Endothelial cell of umbilical vein (primary cell): ENCODE results near the gene CTBP1. TPM values are rescaled to one million over a fixed set of nuclear protein-coding genes. Genes with fewer than 3 reads are reported as not detected.

ENCODE experiments used
- BruUV-seq: library from RNA; stranded (reverse); fragments of 400-500 nt; replicated peaks from 2 replicates; lab custom pipeline; 2021; lab: Mats Ljungman, UMichigan
- CTCF ChIA-PET: fragments of 300-600, 350-600 bp; sonication (Branson Sonifier 250); formaldehyde crosslinking; loops from one replicate; lab custom pipeline; 2021; ENCODE audit warnings: antibody characterized with exemption, inconsistent platforms; lab: Charles Lee
- POLR2A ChIA-PET: fragments of 300-600, 350-600 bp; sonication (Branson Sonifier 250); formaldehyde crosslinking; loops from one replicate; lab custom pipeline; 2021; ENCODE audit warnings: antibody characterized with exemption, inconsistent platforms; lab: Charles Lee
- DNase-seq: peaks from one replicate; pipeline ENCODE4 v3.0.0-alpha.2; 2011; ENCODE audit warnings: low read depth, low spot score
- FAIRE-seq: peaks from 2 replicates; lab custom pipeline; 2011; peaks lifted over from hg19 to GRCh38; lab: Jason Lieb, UNC
- H2AFZ ChIP-seq: 2 replicates; pipeline ENCODE4 v1.6.0; 2012; ENCODE audit warnings: low read depth, low read length, control low read depth, inconsistent platforms
- H3K27ac ChIP-seq: 2 replicates; pipeline ENCODE4 v1.5.1; 2011; ENCODE audit warnings: low read depth, mild to moderate bottlenecking, control low read depth, low read length, moderate library complexity; ENCODE audit not compliant: insufficient read depth
- H3K27me3 ChIP-seq, 2 experiments: 2 replicates each; pipeline versions ENCODE4 v1.6.0 to v1.6.1; 2011; ENCODE audit warnings: low read length in 2 of 2, mixed read lengths in 1 of 2; ENCODE audit not compliant: control insufficient read depth in 2 of 2, insufficient read depth in 2 of 2
- H3K36me3 ChIP-seq, 2 experiments: 2 replicates in 1 of 2; 3 replicates in 1 of 2; pipeline ENCODE4 v1.5.1; 2011; ENCODE audit warnings: low read length in 2 of 2, mild to moderate bottlenecking in 1 of 2, moderate library complexity in 1 of 2; ENCODE audit not compliant: control insufficient read depth in 2 of 2, insufficient read depth in 2 of 2; ENCODE audit errors: extremely low read depth in 1 of 2
- H3K4me1 ChIP-seq: 3 replicates; pipeline ENCODE4 v1.5.1; 2011; ENCODE audit warnings: mild to moderate bottlenecking, low read length; ENCODE audit not compliant: control insufficient read depth, insufficient read depth; ENCODE audit errors: extremely low read depth
- H3K4me2 ChIP-seq: 2 replicates; pipeline ENCODE4 v1.6.1; 2011; ENCODE audit warnings: low read length, control low read depth, mixed read lengths; ENCODE audit not compliant: insufficient read depth
- H3K4me3 ChIP-seq, 3 experiments: fragments of 200-600 bp in 1 of 3; sonication (generic), shearing (Covaris generic) in 1 of 3; replicated peaks in 1 of 3; 2 replicates each; pipeline ENCODE4 v1.5.1; 2011 to 2016; ENCODE audit warnings: control low read depth in 3 of 3, low read length in 3 of 3, mild to moderate bottlenecking in 2 of 3, inconsistent platforms in 1 of 3, low read depth in 1 of 3, moderate library complexity in 1 of 3; ENCODE audit not compliant: insufficient read depth in 1 of 3
- H3K79me2 ChIP-seq: 2 replicates; pipeline ENCODE4 v1.6.0; 2012; ENCODE audit warnings: low read length, inconsistent platforms; ENCODE audit not compliant: control insufficient read depth, insufficient read depth
- H3K9ac ChIP-seq: replicated peaks from 2 replicates; pipeline ENCODE3; 2011; ENCODE audit warnings: low read length, control low read depth; ENCODE audit not compliant: insufficient read depth; ENCODE audit errors: extremely low read depth
- H3K9me1 ChIP-seq: replicated peaks from 3 replicates; pipeline ENCODE4 v1.6.0; 2011; ENCODE audit warnings: mild to moderate bottlenecking, low read length; ENCODE audit not compliant: control insufficient read depth, insufficient read depth; ENCODE audit errors: extremely low read depth
- H3K9me3 ChIP-seq: replicated peaks from 2 replicates; pipeline ENCODE4 v1.5.1; 2012; ENCODE audit warnings: low read length, inconsistent platforms; ENCODE audit not compliant: control insufficient read depth, insufficient read depth
- H4K20me1 ChIP-seq: replicated peaks from 2 replicates; pipeline ENCODE3; 2011; ENCODE audit warnings: mild to moderate bottlenecking, low read length; ENCODE audit not compliant: control insufficient read depth, insufficient read depth; ENCODE audit errors: extremely low read depth
- EZH2 ChIP-seq: IDR thresholded peaks from 2 replicates; pipeline ENCODE4 v1.6.1; 2012; ENCODE audit warnings: borderline replicate concordance, low read depth, mild to moderate bottlenecking, moderate library complexity, low read length, inconsistent platforms; ENCODE audit not compliant: severe bottlenecking
- FOS ChIP-seq: IDR thresholded peaks from 2 replicates; pipeline ENCODE4 v1.6.1; 2011; ENCODE audit warnings: mild to moderate bottlenecking, low read length, moderate library complexity, borderline replicate concordance; ENCODE audit not compliant: insufficient read depth
- GATA2 ChIP-seq: IDR thresholded peaks from 2 replicates; pipeline ENCODE4 v1.7.0; 2011; ENCODE audit warnings: low read depth, mild to moderate bottlenecking, moderate library complexity, mixed read lengths, low read length; ENCODE audit not compliant: insufficient read length, insufficient read depth
- JUN ChIP-seq: IDR thresholded peaks from 2 replicates; pipeline ENCODE4 v1.6.1; 2011; ENCODE audit warnings: borderline replicate concordance, low read depth; ENCODE audit not compliant: insufficient read length, insufficient read depth
- MYC ChIP-seq: IDR thresholded peaks from one replicate; pipeline ENCODE4 v1.6.1; 2011; ENCODE audit warnings: mild to moderate bottlenecking, low read depth, low read length
- POLR2A ChIP-seq: IDR thresholded peaks from 2 replicates; pipeline ENCODE4 v1.6.1; 2012; ENCODE audit warnings: low read depth, mild to moderate bottlenecking, control low read depth, low read length
- POLR2AphosphoS5 ChIP-seq: IDR thresholded peaks from 2 replicates; pipeline ENCODE4 v1.6.1; 2012; ENCODE audit warnings: low read depth, mild to moderate bottlenecking, control low read depth, low read length, moderate library complexity; ENCODE audit not compliant: insufficient read depth
- dilution Hi-C: fragments of 300-500 bp; cut with MboI; formaldehyde crosslinking; loops from one replicate; pipeline ENCODE4 v1.15.0; 2019; ENCODE audit warnings: low sequenced_read_pairs; ENCODE audit not compliant: extremely low pct_ligation_motif_present
- intact Hi-C: fragments of 100-400 bp; cut with micrococcal nuclease; formaldehyde crosslinking; loops from one replicate; pipeline ENCODE4 v1.10.0; 2022
- polyA plus RNA-seq, 4 experiments: library from polyadenylated mRNA; depleted of rRNA in 3 of 4; stranded (reverse) in 3 of 4; unstranded in 1 of 4; fragments of >200 nt; gene quantifications; 2 replicates each; pipeline versions ENCODE4 v1.2.1 to v1.2.3, GENCODE V29; 2011 to 2012; ENCODE audit warnings: missing spikeins in 1 of 4
- total RNA-seq: library from RNA; stranded (reverse); gene quantifications from 2 replicates; pipeline ENCODE4 v1.2.3, GENCODE V29; 2021
- TF ChIP-seq, protein P1 (sequence below): IDR thresholded peaks from 2 replicates; pipeline ENCODE4 v1.6.1; 2011; ENCODE audit not compliant: insufficient read depth, insufficient read length
- TF ChIP-seq, protein P2 (sequence below), 2 donors: IDR thresholded peaks; 1 replicate in 1 of 2; 2 replicates in 1 of 2; pipeline ENCODE4 v1.5.1; 2011; ENCODE audit warnings: low read length in 2 of 2, mild to moderate bottlenecking in 2 of 2, moderate library complexity in 2 of 2, control low read depth in 1 of 2, inconsistent platforms in 1 of 2, low read depth in 1 of 2; ENCODE audit not compliant: insufficient read depth in 1 of 2; ENCODE audit errors: extremely low read depth in 1 of 2

CTBP1 gene
- total and polyA plus RNA-seq, 2 donors (not counting 3 experiments of a cell fraction or from before 2014, with no cell fraction given), result 165 to 167 TPM

DNA sequence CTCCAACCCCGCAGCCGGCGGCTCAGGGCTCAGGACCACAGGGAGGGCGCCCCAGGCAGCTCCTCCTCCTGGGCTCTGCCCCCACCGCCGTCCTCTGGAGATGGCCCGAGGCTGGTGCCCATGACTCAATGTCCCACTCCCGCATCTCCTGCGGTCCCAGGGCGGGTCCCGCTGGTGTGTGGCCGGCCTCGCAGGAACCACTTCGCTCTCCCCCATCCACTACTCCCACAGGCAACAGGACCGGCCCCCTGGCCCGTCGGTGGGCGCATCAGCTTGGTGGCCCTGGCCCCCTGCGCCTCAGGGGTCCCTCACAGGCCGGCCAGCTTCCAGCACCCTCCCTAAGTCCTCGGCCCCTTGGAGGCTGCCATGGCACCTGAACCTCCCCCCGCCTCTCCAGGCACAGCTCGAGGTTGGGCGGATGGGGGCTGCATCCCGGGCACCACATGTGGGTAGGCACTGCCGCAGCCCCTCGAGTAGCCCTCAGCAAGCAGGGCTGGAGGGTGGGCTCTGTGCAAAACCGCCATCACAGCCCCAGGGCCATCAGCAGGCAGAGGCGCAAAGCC lies 53.7 kb downstream of the CTBP1 start:
- no peaks in the 10 kb centered on the region for H4K20me1 ChIP-seq
- dilution Hi-C loops, result no loop called here
- no TSS peak for BruUV-seq
- DNase-seq (no peak), FAIRE-seq (no peak)
- no peak overlapping the region for H2AFZ ChIP-seq
- no peaks in the 10 kb centered on the region for H3K79me2 ChIP-seq
- H3K9me1 ChIP-seq, result no peaks in the 10 kb centered on the region
- no peak overlapping the region for H3K27ac ChIP-seq
- H3K4me1 ChIP-seq, result peaks cover 6% of the 10 kb centered on the region
- CTCF ChIA-PET, result no interaction called here
- no peak overlapping the region for H3K9ac ChIP-seq
- H3K27me3 ChIP-seq, result no peaks in the 10 kb centered on the region
- no peak for TF ChIP-seq POLR2A
- no peak overlapping the region for H3K4me2 ChIP-seq
- H3K4me3 ChIP-seq, result no peak overlapping the region
- H3K9me3 ChIP-seq, result no peaks in the 10 kb centered on the region
- POLR2A ChIA-PET, result interaction anchor here (0.6 kb wide), 1 partner anchor 59 kb away, joined by 4 read pairs; no protein-coding TSS in a partner anchor
- intact Hi-C loops, result no loop called here
- no peaks in the 10 kb centered on the region for H3K36me3 ChIP-seq

- no peak overlapping the region for H3K27ac ChIP-seq
- ChIA-PET POLR2A (no interaction called here), CTCF (interaction anchor here (1.1 kb wide), 1 partner anchor 11 kb away, joined by 3 read pairs; no protein-coding TSS in a partner anchor)
- H3K9me1 ChIP-seq, result no peaks in the 10 kb centered on the region
- FAIRE-seq (no peak), DNase-seq (peak; percentile 31)
- H3K4me3 ChIP-seq, result no peak overlapping the region
- no peak for TF ChIP-seq POLR2A
- TF ChIP-seq, protein P1, sequence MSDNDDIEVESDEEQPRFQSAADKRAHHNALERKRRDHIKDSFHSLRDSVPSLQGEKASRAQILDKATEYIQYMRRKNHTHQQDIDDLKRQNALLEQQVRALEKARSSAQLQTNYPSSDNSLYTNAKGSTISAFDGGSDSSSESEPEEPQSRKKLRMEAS, result no peak
- TF ChIP-seq GATA2, result no peak
- no peak for TF ChIP-seq FOS
- no peak for TF ChIP-seq MYC
- TF ChIP-seq POLR2AphosphoS5, result no peak
- no peak for TF ChIP-seq JUN
- TF ChIP-seq, protein P2, sequence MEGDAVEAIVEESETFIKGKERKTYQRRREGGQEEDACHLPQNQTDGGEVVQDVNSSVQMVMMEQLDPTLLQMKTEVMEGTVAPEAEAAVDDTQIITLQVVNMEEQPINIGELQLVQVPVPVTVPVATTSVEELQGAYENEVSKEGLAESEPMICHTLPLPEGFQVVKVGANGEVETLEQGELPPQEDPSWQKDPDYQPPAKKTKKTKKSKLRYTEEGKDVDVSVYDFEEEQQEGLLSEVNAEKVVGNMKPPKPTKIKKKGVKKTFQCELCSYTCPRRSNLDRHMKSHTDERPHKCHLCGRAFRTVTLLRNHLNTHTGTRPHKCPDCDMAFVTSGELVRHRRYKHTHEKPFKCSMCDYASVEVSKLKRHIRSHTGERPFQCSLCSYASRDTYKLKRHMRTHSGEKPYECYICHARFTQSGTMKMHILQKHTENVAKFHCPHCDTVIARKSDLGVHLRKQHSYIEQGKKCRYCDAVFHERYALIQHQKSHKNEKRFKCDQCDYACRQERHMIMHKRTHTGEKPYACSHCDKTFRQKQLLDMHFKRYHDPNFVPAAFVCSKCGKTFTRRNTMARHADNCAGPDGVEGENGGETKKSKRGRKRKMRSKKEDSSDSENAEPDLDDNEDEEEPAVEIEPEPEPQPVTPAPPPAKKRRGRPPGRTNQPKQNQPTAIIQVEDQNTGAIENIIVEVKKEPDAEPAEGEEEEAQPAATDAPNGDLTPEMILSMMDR (IDR thresholded peaks at IDR 0.05; ENCODE audit: extremely low read depth in 1 of 2, insufficient read depth in 1 of 2, low read depth in 1 of 2, low read length in 2 of 2), result no peak
- TF ChIP-seq EZH2, result no peak
- no peaks in the 10 kb centered on the region for H3K79me2 ChIP-seq
- no peaks in the 10 kb centered on the region for H3K9me3 ChIP-seq
- dilution Hi-C loops, result no loop called here
- no peak overlapping the region for H3K4me2 ChIP-seq
- no peaks in the 10 kb centered on the region for H3K36me3 ChIP-seq
- H3K27me3 ChIP-seq, result no peaks in the 10 kb centered on the region
- H2AFZ ChIP-seq, result no peak overlapping the region
- peaks cover 6% of the 10 kb centered on the region for H3K4me1 ChIP-seq
- intact Hi-C loops, result no loop called here
- no TSS peak for BruUV-seq
- H4K20me1 ChIP-seq, result no peaks in the 10 kb centered on the region
- H3K9ac ChIP-seq, result no peak overlapping the region
Observed at GRCh38 chr4:1194010-1194900, 54.7 kb downstream of the CTBP1 start.
